GM23338 (cell line): ENCODE measurements around the gene SPEM1. TPM values are rescaled to one million over a fixed set of nuclear protein-coding genes. Genes with fewer than 3 reads are reported as not detected.

ENCODE experiments used
- ATAC-seq: fragments of 200-7000 bp; cut with Tn5 transposase; 3 replicates; pipeline ENCODE4 v1.9.1; 2020
- DNase-seq: peaks from one replicate; pipeline ENCODE4 v3.0.0-alpha.2; 2015; ENCODE audit warnings: low spot score
- H2AFZ ChIP-seq: fragments of 200-600 bp; sonication (generic); 2 replicates; pipeline ENCODE4 v1.8.0; 2016; ENCODE audit warnings: antibody characterized with exemption, mild to moderate bottlenecking, moderate library complexity
- H3F3A ChIP-seq: fragments of 200-600 bp; sonication (generic); replicated peaks from 2 replicates; pipeline ENCODE4 v1.8.0; 2017; ENCODE audit warnings: antibody characterized with exemption, mixed run types, low read depth
- H3K27ac ChIP-seq: fragments of 200-600 bp; sonication (generic); 2 replicates; pipeline ENCODE4 v1.6.1; 2016; ENCODE audit warnings: low read depth
- H3K27me3 ChIP-seq: fragments of 200-600 bp; sonication (generic); 2 replicates; pipeline ENCODE4 v1.8.0; 2016; ENCODE audit warnings: mild to moderate bottlenecking, mixed run types, moderate library complexity; ENCODE audit not compliant: insufficient read depth
- H3K36me3 ChIP-seq: fragments of 200-600 bp; sonication (generic); 2 replicates; pipeline ENCODE4 v1.8.0; 2016; ENCODE audit warnings: mild to moderate bottlenecking; ENCODE audit not compliant: insufficient read depth
- H3K4me1 ChIP-seq: fragments of 200-600 bp; sonication (generic); 2 replicates; pipeline ENCODE4 v1.8.0; 2016; ENCODE audit warnings: mild to moderate bottlenecking, moderate library complexity; ENCODE audit not compliant: insufficient read depth
- H3K4me2 ChIP-seq: fragments of 200-600 bp; sonication (generic); 2 replicates; pipeline ENCODE4 v1.7.1; 2017; ENCODE audit warnings: mixed run types
- H3K4me3 ChIP-seq: fragments of 200-600 bp; sonication (generic); 2 replicates; pipeline ENCODE4 v1.6.1; 2016; ENCODE audit warnings: mixed run types
- H3K79me2 ChIP-seq: fragments of 200-600 bp; sonication (generic); replicated peaks from 2 replicates; pipeline ENCODE4 v1.8.0; 2017; ENCODE audit warnings: mild to moderate bottlenecking; ENCODE audit not compliant: insufficient read depth
- H3K9me2 ChIP-seq: fragments of 200-600 bp; sonication (generic); 2 replicates; pipeline ENCODE4 v1.8.0; 2017; ENCODE audit not compliant: insufficient read depth
- H4K20me1 ChIP-seq: fragments of 200-600 bp; sonication (generic); replicated peaks from 2 replicates; pipeline ENCODE4 v1.8.0; 2017; ENCODE audit warnings: mild to moderate bottlenecking; ENCODE audit not compliant: insufficient read depth
- H3K27ac Mint-ChIP-seq: 2 replicates; pipeline ENCODE4 v1.8.0; 2020; ENCODE audit warnings: inconsistent platforms, mild to moderate bottlenecking, moderate library complexity, mixed read lengths
- H3K27me3 Mint-ChIP-seq: 3 replicates; pipeline ENCODE4 v1.8.0; 2022; ENCODE audit warnings: low read depth, mild to moderate bottlenecking, moderate library complexity, mixed read lengths, inconsistent platforms; ENCODE audit not compliant: insufficient read depth, poor library complexity
- H3K36me3 Mint-ChIP-seq: 3 replicates; pipeline ENCODE4 v1.8.0; 2021; ENCODE audit warnings: low read depth, mild to moderate bottlenecking, inconsistent platforms, moderate library complexity, mixed read lengths
- H3K4me1 Mint-ChIP-seq: 3 replicates; pipeline ENCODE4 v1.8.0; 2020; ENCODE audit warnings: mild to moderate bottlenecking, inconsistent platforms, mixed read lengths
- H3K4me3 Mint-ChIP-seq: 3 replicates; pipeline ENCODE4 v1.8.0; 2021; ENCODE audit warnings: moderate library complexity, mild to moderate bottlenecking, inconsistent platforms, mixed read lengths
- H3K9me3 Mint-ChIP-seq: 3 replicates; pipeline ENCODE4 v1.8.0; 2020; ENCODE audit warnings: moderate library complexity, mild to moderate bottlenecking, inconsistent platforms, mixed read lengths
- CREB1 ChIP-seq: fragments of 250-450 bp; sonication (Bioruptor Pico); IDR thresholded peaks from 2 replicates; pipeline ENCODE4 v1.5.0; 2020; ENCODE audit warnings: low read depth, mild to moderate bottlenecking, moderate library complexity
- EZH2phosphoT487 ChIP-seq: fragments of 200-600 bp; sonication (generic); IDR thresholded peaks from one replicate; pipeline ENCODE4 v1.8.1; 2018; ENCODE audit warnings: antibody characterized with exemption; ENCODE audit not compliant: unreplicated experiment
- JUNB ChIP-seq: IDR thresholded peaks from one replicate; pipeline ENCODE4 v1.6.1; 2016; ENCODE audit warnings: antibody characterized with exemption; ENCODE audit not compliant: unreplicated experiment
- NANOG ChIP-seq: IDR thresholded peaks from 2 replicates; pipeline ENCODE4 v1.6.1; 2016; ENCODE audit warnings: antibody characterized with exemption, borderline replicate concordance
- STAT1 ChIP-seq: IDR thresholded peaks from one replicate; pipeline ENCODE4 v1.6.1; 2016; ENCODE audit warnings: antibody characterized with exemption; ENCODE audit not compliant: unreplicated experiment
- polyA plus RNA-seq: library from polyadenylated mRNA; unstranded; fragments of >200 nt; fragmentation: Nextera tagmentation; extraction: Ambion mirVana; gene quantifications from 2 replicates; pipeline ENCODE4 v1.2.1, GENCODE V29; 2016
- total RNA-seq: library from RNA; depleted of rRNA; stranded (reverse); fragments of >200 nt; shearing (Covaris generic); gene quantifications from 2 replicates; pipeline ENCODE4 v1.2.3, GENCODE V29; 2014
- TF ChIP-seq, protein P1 (sequence below): IDR thresholded peaks from one replicate; pipeline ENCODE4 v1.6.1; 2018; ENCODE audit warnings: antibody characterized with exemption; ENCODE audit not compliant: unreplicated experiment
- TF ChIP-seq, protein P2 (sequence below): IDR thresholded peaks from 2 replicates; pipeline ENCODE4 v1.6.1; 2016; ENCODE audit warnings: antibody characterized with exemption
- TF ChIP-seq, protein P3 (sequence below), 2 experiments: fragments of 200-600 bp in 1 of 2; sonication (generic) in 1 of 2; conservative IDR thresholded peaks; 2 replicates each; pipeline versions ENCODE4 v1.5.1 to v1.6.1; 2016 to 2017; ENCODE audit warnings: antibody characterized with exemption in 2 of 2, low read depth in 2 of 2, mild to moderate bottlenecking in 2 of 2, moderate library complexity in 1 of 2

The SPEM1 gene
- total and polyA plus RNA-seq, 2 experiments from 2014 or later = not detected

DNA sequence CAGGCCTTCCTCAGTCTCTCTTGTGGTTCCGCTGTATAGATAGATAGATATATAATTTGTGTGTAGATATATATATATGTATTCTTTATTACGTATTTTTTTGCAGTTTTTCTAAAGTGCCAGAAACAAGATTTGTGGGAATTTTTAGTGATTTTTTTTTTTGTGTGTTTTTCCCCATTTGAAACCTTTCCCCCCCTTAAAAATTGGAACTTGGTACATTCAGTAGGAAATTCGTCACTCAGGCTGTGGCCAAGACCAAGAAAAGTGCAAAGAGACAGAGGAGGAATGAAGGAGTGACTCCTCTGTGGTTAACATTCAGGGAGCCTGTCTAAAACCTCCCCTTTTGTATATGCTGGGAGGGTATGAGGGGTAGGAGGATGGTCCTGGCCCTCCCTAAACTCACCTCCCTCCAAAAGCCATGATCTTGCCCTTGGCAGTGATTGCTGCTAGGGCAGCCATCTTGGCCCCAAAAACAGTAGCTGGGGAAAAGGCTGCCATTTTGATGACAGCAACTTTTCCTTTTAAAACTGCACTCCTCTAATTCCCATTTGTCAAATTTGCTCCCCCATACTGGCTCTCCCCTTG, 39.9 kb downstream of the SPEM1 start:
- Mint-ChIP-seq H3K27me3 (peaks cover 27% of the 10 kb centered on the region), H3K36me3 (peaks cover 12% of the 10 kb centered on the region; the same call in 1 of the 3 replicates), H3K4me1 (peaks cover 22% of the 10 kb centered on the region), H3K27ac (no peak overlapping the region), H3K4me3 (no peak overlapping the region; the same call in 2 of the 3 replicates), H3K9me3 (no peaks in the 10 kb centered on the region; the same call in 2 of the 3 replicates)
- TF ChIP-seq, protein P1, sequence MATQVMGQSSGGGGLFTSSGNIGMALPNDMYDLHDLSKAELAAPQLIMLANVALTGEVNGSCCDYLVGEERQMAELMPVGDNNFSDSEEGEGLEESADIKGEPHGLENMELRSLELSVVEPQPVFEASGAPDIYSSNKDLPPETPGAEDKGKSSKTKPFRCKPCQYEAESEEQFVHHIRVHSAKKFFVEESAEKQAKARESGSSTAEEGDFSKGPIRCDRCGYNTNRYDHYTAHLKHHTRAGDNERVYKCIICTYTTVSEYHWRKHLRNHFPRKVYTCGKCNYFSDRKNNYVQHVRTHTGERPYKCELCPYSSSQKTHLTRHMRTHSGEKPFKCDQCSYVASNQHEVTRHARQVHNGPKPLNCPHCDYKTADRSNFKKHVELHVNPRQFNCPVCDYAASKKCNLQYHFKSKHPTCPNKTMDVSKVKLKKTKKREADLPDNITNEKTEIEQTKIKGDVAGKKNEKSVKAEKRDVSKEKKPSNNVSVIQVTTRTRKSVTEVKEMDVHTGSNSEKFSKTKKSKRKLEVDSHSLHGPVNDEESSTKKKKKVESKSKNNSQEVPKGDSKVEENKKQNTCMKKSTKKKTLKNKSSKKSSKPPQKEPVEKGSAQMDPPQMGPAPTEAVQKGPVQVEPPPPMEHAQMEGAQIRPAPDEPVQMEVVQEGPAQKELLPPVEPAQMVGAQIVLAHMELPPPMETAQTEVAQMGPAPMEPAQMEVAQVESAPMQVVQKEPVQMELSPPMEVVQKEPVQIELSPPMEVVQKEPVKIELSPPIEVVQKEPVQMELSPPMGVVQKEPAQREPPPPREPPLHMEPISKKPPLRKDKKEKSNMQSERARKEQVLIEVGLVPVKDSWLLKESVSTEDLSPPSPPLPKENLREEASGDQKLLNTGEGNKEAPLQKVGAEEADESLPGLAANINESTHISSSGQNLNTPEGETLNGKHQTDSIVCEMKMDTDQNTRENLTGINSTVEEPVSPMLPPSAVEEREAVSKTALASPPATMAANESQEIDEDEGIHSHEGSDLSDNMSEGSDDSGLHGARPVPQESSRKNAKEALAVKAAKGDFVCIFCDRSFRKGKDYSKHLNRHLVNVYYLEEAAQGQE = no peak
- TF ChIP-seq, protein P2, sequence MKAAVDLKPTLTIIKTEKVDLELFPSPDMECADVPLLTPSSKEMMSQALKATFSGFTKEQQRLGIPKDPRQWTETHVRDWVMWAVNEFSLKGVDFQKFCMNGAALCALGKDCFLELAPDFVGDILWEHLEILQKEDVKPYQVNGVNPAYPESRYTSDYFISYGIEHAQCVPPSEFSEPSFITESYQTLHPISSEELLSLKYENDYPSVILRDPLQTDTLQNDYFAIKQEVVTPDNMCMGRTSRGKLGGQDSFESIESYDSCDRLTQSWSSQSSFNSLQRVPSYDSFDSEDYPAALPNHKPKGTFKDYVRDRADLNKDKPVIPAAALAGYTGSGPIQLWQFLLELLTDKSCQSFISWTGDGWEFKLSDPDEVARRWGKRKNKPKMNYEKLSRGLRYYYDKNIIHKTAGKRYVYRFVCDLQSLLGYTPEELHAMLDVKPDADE = no peak
- TF ChIP-seq EZH2phosphoT487 = no peak
- TF ChIP-seq NANOG = no peak
- no peak for TF ChIP-seq JUNB
- TF ChIP-seq, protein P3, sequence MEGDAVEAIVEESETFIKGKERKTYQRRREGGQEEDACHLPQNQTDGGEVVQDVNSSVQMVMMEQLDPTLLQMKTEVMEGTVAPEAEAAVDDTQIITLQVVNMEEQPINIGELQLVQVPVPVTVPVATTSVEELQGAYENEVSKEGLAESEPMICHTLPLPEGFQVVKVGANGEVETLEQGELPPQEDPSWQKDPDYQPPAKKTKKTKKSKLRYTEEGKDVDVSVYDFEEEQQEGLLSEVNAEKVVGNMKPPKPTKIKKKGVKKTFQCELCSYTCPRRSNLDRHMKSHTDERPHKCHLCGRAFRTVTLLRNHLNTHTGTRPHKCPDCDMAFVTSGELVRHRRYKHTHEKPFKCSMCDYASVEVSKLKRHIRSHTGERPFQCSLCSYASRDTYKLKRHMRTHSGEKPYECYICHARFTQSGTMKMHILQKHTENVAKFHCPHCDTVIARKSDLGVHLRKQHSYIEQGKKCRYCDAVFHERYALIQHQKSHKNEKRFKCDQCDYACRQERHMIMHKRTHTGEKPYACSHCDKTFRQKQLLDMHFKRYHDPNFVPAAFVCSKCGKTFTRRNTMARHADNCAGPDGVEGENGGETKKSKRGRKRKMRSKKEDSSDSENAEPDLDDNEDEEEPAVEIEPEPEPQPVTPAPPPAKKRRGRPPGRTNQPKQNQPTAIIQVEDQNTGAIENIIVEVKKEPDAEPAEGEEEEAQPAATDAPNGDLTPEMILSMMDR (conservative IDR thresholded peaks at IDR 0.05; ENCODE audit: low read depth in 2 of 2) = no peak
- TF ChIP-seq STAT1 = no peak
- TF ChIP-seq CREB1 (CRISPR knock-in tag) = no peak
- DNase-seq = no peak
- Histone ChIP-seq H3K4me3 (no peak overlapping the region), H3K4me1 (peaks cover 11% of the 10 kb centered on the region; the same call in 1 of the 2 replicates), H3K9me2 (peaks cover 4% of the 10 kb centered on the region; the same call in 1 of the 2 replicates), H3K4me2 (no peak overlapping the region), H2AFZ (no peak overlapping the region), H4K20me1 (no peaks in the 10 kb centered on the region), H3K79me2 (no peaks in the 10 kb centered on the region), H3F3A (0 out of 2 replicates have a peak, but pooled peaks cover 10% of the 10 kb centered on the region), H3K27me3 (no peaks in the 10 kb centered on the region), H3K36me3 (no peaks in the 10 kb centered on the region), H3K27ac (peak overlapping the region; percentile 53; the same call in 1 of the 2 replicates)
- no peak for ATAC-seq
